ENCODE data around the gene TACR2.

The TACR2 gene

DNA sequence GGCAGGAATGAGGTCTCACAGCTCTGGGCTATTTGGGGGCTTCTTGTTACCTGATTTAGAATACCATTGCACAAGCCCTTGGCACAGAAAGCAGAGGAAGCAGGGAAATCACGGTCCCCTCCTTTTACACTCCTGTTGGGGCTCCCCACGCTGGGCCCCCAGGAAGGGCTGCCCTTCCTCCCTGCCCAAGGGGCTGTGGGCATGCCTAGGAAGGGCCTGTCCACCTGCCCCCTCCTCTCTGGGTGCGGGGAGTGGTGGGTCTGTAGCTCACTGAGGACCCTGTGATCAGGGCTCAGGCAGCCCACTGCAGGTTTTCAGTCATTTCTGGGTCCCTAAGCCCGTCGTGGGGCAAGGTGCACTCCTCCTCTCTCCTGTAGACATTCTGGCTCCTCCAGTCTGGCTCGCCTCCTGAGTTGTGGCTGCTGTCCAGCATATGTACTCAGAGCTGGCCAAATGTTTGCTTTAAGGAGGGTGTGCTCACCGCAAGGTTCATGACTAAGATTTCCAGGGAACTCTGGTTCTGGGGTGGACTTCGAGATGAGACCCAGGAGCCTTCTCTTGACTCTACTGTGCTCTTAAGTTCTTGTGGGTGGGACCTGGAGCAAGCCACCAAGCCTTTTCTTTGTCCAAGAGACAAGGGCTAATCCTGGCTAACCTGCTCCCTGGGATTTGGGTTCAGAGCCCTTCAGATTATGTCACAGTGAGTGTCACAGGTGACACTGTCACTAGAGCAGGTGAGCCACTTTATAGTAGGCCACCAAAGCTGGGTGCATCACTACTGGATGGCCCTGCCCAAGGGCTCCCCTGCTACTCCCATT lies 56.0 kb downstream of the TACR2 start:
- H3K4me3 ChIP-seq (ENCODE audit: low read length), result no peak overlapping the region
- DNase-seq (ENCODE audit: low read depth), result peak; percentile 92
- TF ChIP-seq, protein P1, sequence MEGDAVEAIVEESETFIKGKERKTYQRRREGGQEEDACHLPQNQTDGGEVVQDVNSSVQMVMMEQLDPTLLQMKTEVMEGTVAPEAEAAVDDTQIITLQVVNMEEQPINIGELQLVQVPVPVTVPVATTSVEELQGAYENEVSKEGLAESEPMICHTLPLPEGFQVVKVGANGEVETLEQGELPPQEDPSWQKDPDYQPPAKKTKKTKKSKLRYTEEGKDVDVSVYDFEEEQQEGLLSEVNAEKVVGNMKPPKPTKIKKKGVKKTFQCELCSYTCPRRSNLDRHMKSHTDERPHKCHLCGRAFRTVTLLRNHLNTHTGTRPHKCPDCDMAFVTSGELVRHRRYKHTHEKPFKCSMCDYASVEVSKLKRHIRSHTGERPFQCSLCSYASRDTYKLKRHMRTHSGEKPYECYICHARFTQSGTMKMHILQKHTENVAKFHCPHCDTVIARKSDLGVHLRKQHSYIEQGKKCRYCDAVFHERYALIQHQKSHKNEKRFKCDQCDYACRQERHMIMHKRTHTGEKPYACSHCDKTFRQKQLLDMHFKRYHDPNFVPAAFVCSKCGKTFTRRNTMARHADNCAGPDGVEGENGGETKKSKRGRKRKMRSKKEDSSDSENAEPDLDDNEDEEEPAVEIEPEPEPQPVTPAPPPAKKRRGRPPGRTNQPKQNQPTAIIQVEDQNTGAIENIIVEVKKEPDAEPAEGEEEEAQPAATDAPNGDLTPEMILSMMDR (IDR thresholded peaks at IDR 0.05; ENCODE audit: insufficient read depth, low read depth, low read length, missing control alignments), result no peak

- H3K4me3 ChIP-seq (ENCODE audit: low read length), result no peak overlapping the region
- TF ChIP-seq, protein P1 (IDR thresholded peaks at IDR 0.05; ENCODE audit: insufficient read depth, low read depth, low read length, missing control alignments), result no peak
- no peak for DNase-seq (ENCODE audit: low read depth)
Measured at GRCh38 chr10:69359594-69359993, 57.1 kb downstream of the TACR2 start.

DNA sequence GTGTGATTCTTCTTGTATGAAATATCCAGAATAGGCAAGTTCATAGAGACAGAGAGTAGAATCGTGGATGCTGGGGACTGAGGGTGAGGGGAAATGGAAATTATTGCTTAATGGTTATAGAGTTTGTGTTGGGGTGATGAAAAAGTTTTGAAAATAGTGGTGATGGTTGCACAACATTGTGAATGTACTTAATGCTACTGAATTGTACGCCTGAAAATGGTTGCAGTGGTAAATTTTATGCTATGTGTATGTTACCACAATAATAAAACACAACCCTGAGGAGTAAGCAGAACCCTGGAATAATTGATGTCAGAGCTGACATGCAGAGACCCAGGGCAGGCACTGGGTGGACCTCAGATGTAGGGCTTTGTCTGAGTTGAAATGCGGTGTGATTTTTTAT lies 57.6 kb downstream of the TACR2 start:
- H3K4me3 ChIP-seq (ENCODE audit: low read length), result no peak overlapping the region
- DNase-seq (ENCODE audit: low read depth), result no peak
- TF ChIP-seq, protein P1 (IDR thresholded peaks at IDR 0.05; ENCODE audit: insufficient read depth, low read depth, low read length, missing control alignments), result no peak

DNA sequence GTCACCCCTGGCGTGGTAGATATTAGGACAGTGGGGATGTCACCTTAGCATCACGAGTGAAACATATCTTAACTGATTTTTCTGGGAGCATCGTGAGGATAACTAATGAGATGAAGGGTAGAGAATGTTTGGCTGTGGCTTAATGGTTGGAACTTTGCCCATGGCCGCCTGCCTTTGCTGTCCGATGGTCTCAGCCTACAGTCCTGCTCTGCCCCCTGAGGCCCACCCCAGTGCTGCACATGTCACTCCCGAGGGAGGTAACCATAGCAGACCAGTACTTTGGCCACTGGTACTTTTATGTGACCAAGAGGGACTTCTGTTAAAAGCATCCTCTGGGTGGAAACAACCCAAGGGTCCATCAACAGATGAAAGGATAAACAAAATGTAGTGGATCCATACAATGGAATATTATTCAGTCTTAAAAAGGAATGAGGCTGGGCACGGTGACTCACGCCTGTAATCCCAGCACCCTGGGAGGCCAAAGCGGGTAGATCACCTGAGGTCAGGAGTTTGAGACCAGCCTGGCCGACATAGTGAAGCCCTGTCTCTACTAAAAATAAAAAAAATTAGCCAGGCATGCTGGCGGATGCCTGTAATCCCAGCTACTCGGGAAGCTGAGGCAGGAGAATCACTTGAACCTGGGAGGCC lies 58.4 kb downstream of the TACR2 start:
- H3K4me3 ChIP-seq (ENCODE audit: low read length), result no peak overlapping the region
- TF ChIP-seq, protein P1 (IDR thresholded peaks at IDR 0.05; ENCODE audit: insufficient read depth, low read depth, low read length, missing control alignments), result no peak

DNA sequence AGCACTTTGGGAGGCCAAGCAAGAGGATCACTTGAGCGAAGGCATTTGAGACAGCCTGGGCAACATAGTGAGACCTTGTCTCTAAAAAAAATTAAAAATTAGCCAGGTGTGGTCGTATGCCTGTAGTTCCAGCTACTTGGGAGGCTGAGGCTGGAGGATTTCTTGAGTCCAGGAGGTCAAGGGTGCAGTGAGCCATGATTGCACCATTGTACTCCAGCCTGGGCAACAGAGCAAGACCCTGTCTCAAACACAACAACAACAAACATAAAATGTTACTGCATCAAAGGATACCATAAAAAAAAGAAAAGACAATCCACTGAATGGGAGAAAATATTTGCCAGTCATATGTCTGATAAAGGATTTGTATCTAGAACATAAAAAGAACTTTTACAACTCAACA lies 60.5 kb downstream of the TACR2 start:
- DNase-seq (ENCODE audit: low read depth), result no peak
- no peak overlapping the region for H3K4me3 ChIP-seq (ENCODE audit: low read length)
- TF ChIP-seq, protein P1 (IDR thresholded peaks at IDR 0.05; ENCODE audit: insufficient read depth, low read depth, low read length, missing control alignments), result no peak

More for the DNA sequence above, 58.4 kb downstream of the TACR2 start:
- no peak for DNase-seq (ENCODE audit: low read depth)

GRCh38 chr10:69353977-69354635 lies 62.6 kb downstream of the TACR2 start:
- DNase-seq (ENCODE audit: low read depth), result no peak
- TF ChIP-seq, protein P1 (IDR thresholded peaks at IDR 0.05; ENCODE audit: insufficient read depth, low read depth, low read length, missing control alignments), result no peak
- H3K4me3 ChIP-seq (ENCODE audit: low read length), result no peak overlapping the region
